ENCODE measurements around the gene SOWAHB.

DNA sequence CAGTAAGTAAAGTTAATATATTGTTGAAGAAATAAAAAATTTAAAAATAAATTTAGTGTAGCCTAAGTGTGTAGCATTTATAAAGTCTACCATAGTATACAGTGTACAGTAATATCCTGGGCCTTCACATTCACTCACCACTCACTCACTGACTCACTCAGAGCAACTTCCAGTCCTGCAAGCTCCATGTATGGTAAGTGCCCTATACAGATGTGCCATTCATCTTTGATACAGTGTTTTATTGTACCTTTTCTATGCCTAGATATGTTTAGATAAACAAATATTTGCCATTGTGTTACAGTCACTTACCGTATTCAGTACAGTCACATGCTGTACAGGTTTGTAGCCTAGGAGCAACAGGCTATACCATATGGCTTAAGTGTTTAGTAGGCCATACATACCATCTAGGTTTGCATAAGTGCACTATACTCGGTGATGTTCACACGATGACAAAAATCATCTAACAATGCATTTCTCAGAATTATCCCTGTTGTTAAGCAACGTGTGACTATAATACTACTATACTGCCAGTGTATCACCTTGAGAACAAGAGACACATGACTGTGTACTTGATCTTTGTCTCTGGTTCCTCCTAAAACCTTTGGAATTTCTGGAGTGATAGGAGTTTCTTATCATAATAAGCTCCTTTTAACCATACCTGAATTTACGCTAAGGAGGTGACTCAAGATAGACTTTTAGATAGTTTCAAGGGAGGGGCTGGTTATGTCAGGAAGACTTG is 25.8 kb upstream of the SOWAHB start:
- TF ChIP-seq, protein P1, sequence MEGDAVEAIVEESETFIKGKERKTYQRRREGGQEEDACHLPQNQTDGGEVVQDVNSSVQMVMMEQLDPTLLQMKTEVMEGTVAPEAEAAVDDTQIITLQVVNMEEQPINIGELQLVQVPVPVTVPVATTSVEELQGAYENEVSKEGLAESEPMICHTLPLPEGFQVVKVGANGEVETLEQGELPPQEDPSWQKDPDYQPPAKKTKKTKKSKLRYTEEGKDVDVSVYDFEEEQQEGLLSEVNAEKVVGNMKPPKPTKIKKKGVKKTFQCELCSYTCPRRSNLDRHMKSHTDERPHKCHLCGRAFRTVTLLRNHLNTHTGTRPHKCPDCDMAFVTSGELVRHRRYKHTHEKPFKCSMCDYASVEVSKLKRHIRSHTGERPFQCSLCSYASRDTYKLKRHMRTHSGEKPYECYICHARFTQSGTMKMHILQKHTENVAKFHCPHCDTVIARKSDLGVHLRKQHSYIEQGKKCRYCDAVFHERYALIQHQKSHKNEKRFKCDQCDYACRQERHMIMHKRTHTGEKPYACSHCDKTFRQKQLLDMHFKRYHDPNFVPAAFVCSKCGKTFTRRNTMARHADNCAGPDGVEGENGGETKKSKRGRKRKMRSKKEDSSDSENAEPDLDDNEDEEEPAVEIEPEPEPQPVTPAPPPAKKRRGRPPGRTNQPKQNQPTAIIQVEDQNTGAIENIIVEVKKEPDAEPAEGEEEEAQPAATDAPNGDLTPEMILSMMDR (IDR thresholded peaks at IDR 0.05): no peak
- TF ChIP-seq ZFX (IDR thresholded peaks at IDR 0.05; ENCODE audit: borderline replicate concordance): no peak
